Measurements from ENCODE around the gene ACP1.

ACP1 gene

DNA sequence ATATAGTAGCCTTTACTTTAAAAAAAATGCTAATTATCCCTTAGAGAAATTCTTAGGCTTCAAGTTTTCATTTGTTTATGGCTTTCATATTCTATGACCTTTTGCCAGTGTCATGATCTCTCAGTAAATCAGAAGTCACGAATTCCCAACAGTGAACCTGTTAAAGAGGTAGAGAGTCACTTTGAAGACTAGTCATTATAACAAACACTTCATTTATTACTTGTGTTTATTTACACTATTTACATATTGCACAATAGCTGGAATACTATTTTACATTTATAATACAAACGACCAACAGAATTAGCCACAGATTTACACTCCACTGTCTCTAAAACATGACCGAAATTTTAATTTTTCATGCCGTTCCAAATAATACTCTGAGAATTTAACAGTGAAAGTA is 14.6 kb downstream of the ACP1 start:
- H3K4me3 ChIP-seq (ENCODE audit: insufficient read depth, low read depth, low read length), result no peak overlapping the region
- 93 to 100% methylated on average over 2 to 3 of the region's 4 CpGs for WGBS, 2 experiments
- H3K27me3 ChIP-seq (ENCODE audit: control insufficient read depth, insufficient read depth, low read length, poor library complexity, severe bottlenecking), result no peaks in the 10 kb centered on the region
- no peaks in the 10 kb centered on the region for H3K9me3 ChIP-seq (ENCODE audit: control insufficient read depth, low read length)
- H3K4me1 ChIP-seq (ENCODE audit: control insufficient read depth, insufficient read depth, low read length), result peaks cover 5% of the 10 kb centered on the region
- H3K27ac ChIP-seq (ENCODE audit: insufficient read depth, low read depth, low read length, poor library complexity, severe bottlenecking), result no peak overlapping the region
- peaks cover 25% of the 10 kb centered on the region for H3K36me3 ChIP-seq (ENCODE audit: control insufficient read depth, insufficient read depth, low read length)

DNA sequence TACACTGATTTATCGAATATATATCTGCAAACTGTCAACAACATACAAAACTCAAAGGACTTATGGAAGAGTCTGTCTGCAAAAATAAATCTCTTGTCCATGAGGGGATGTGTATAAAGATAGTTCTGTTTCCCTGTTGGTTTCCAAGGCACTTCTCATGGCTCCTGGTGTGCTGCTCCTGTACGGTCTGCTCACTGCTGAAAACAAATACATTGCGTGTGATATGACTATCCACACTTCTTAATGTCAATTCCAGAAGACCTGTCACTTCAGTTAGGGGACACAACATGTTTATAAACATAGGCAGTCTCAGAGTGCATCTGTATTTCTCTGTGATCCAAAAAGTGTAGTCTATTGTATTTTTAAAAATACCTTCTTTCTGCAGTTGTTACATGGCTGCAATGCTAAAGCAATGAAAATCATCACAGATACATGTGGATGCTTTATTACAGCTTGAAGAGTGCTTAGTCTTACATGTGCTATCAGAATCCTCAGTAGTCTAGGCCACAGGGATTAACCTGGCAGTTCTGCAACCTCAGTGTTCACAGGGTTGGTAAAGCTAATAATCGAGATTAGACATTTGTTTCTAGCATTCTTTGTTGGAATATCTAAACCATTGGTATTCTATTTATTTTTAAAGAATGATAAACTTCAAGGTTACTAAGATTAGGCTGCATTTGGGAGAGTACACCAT is 15.4 kb downstream of the ACP1 start:
- Histone ChIP-seq H3K27me3 (ENCODE audit: control insufficient read depth, insufficient read depth, low read length, poor library complexity, severe bottlenecking) (peaks cover 7% of the 10 kb centered on the region), H3K4me1 (ENCODE audit: control insufficient read depth, insufficient read depth, low read length) (peaks cover 12% of the 10 kb centered on the region), H3K4me3 (ENCODE audit: insufficient read depth, low read depth, low read length) (no peak overlapping the region), H3K9me3 (ENCODE audit: control insufficient read depth, low read length) (no peaks in the 10 kb centered on the region), H3K27ac (ENCODE audit: insufficient read depth, low read depth, low read length, poor library complexity, severe bottlenecking) (no peak overlapping the region), H3K36me3 (ENCODE audit: control insufficient read depth, insufficient read depth, low read length) (peaks cover 25% of the 10 kb centered on the region)
- 96% methylated on average over 2 to 4 of the region's 4 CpGs for WGBS, 2 experiments

DNA sequence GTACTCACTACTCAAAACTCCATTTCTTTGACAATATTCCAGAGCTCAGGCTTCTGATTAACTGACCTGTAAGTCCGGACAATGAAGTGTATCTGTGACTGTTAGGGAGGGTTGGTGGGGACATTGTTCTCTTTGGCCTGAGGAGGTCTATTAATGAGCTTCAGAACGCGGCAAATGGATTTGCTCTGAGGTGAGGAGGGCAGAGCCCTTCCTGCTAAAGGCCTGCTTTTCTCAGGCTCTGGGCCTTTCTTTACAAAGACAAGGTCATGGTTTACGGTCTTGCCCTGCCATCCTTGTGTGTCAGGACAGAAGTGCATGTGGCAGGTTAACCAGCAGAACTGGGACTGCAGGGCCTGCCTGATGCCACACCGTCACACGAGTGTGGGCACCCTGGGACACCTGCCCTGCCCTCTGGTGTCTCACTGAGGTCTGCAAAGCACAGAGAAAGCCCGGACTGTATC is 15.9 kb downstream of the ACP1 start:
- H3K27ac ChIP-seq (ENCODE audit: insufficient read depth, low read depth, low read length, poor library complexity, severe bottlenecking), result no peak overlapping the region
- H3K4me3 ChIP-seq (ENCODE audit: insufficient read depth, low read depth, low read length), result no peak overlapping the region
- WGBS, 2 experiments, result 92% methylated on average over 7 of the region's 7 CpGs
- H3K4me1 ChIP-seq (ENCODE audit: control insufficient read depth, insufficient read depth, low read length), result peaks cover 15% of the 10 kb centered on the region
- peaks cover 12% of the 10 kb centered on the region for H3K27me3 ChIP-seq (ENCODE audit: control insufficient read depth, insufficient read depth, low read length, poor library complexity, severe bottlenecking)
- H3K9me3 ChIP-seq (ENCODE audit: control insufficient read depth, low read length), result no peaks in the 10 kb centered on the region
- H3K36me3 ChIP-seq (ENCODE audit: control insufficient read depth, insufficient read depth, low read length), result peaks cover 25% of the 10 kb centered on the region

DNA sequence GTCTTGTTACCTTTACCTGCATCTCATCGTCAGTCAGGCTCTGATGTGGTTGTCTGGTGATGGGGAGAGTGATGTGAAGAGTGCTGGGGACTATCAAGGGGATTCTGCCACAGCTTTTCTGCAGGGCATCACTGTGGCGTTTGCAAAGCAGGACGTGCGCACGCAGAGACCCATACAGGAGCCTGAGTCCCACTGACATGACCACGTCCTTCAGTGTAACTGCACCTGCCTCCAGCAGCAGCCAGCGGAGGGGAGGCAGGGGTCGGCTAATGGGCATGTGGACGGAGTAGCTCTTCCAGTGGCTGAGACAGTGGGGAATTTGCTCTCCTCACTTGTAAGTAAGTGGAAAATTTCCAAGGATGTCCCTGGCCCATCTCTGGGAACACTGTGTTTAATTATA is 16.6 kb downstream of the ACP1 start:
- Histone ChIP-seq H3K36me3 (ENCODE audit: control insufficient read depth, insufficient read depth, low read length) (peaks cover 20% of the 10 kb centered on the region), H3K9me3 (ENCODE audit: control insufficient read depth, low read length) (no peaks in the 10 kb centered on the region), H3K4me3 (ENCODE audit: insufficient read depth, low read depth, low read length) (no peak overlapping the region), H3K4me1 (ENCODE audit: control insufficient read depth, insufficient read depth, low read length) (peaks cover 15% of the 10 kb centered on the region), H3K27me3 (ENCODE audit: control insufficient read depth, insufficient read depth, low read length, poor library complexity, severe bottlenecking) (peaks cover 19% of the 10 kb centered on the region), H3K27ac (ENCODE audit: insufficient read depth, low read depth, low read length, poor library complexity, severe bottlenecking) (no peak overlapping the region)
- WGBS, 2 experiments, result 95 to 98% methylated on average over 9 of the region's 9 CpGs

DNA sequence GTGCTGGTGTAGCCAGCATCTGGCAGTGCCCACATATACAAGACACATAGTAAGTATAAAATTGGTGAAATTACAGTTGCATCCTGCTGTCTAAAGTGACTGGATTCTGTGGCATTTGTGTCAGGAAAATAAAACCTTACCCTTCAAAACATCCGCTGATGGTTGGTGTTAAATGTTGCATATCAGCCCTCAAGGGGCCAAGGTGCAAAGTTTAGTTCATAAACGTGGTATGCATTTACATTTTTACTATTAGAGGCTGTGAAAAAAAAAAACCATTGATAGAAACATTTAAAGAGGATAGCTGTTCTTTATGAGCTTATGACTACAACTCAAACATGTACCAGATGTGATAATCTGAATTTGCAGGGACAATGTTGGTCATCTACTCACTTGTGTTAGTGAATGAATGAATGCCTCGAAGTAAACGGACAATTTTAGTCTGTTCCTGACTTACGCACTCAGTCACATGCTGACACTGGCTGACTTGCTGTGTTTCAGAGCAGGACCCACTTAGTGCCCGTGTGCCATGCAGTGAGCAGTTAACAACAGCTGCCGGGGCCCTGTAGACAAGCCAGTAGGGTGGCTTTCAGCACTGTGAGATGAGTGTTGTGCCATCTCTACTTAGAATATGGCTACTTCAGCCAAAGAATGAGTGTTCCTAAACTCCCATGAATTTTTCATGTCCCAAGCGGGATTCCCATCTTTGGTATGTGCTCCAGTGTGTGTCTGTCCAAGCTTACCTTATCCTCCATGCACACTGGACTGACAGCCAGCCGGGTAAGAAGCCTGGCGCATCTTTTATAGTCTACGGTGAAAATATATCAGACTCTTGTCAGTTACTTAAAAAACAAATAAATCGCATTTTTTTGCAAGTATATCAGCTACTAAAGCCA is 17.9 kb downstream of the ACP1 start:
- Histone ChIP-seq H3K4me3 (ENCODE audit: insufficient read depth, low read depth, low read length) (no peak overlapping the region), H3K9me3 (ENCODE audit: control insufficient read depth, low read length) (no peaks in the 10 kb centered on the region), H3K27me3 (ENCODE audit: control insufficient read depth, insufficient read depth, low read length, poor library complexity, severe bottlenecking) (peaks cover 32% of the 10 kb centered on the region), H3K4me1 (ENCODE audit: control insufficient read depth, insufficient read depth, low read length) (peaks cover 24% of the 10 kb centered on the region), H3K36me3 (ENCODE audit: control insufficient read depth, insufficient read depth, low read length) (peaks cover 14% of the 10 kb centered on the region), H3K27ac (ENCODE audit: insufficient read depth, low read depth, low read length, poor library complexity, severe bottlenecking) (no peak overlapping the region)
- WGBS, 2 experiments, result 95 to 98% methylated on average over 11 to 12 of the region's 12 CpGs

DNA sequence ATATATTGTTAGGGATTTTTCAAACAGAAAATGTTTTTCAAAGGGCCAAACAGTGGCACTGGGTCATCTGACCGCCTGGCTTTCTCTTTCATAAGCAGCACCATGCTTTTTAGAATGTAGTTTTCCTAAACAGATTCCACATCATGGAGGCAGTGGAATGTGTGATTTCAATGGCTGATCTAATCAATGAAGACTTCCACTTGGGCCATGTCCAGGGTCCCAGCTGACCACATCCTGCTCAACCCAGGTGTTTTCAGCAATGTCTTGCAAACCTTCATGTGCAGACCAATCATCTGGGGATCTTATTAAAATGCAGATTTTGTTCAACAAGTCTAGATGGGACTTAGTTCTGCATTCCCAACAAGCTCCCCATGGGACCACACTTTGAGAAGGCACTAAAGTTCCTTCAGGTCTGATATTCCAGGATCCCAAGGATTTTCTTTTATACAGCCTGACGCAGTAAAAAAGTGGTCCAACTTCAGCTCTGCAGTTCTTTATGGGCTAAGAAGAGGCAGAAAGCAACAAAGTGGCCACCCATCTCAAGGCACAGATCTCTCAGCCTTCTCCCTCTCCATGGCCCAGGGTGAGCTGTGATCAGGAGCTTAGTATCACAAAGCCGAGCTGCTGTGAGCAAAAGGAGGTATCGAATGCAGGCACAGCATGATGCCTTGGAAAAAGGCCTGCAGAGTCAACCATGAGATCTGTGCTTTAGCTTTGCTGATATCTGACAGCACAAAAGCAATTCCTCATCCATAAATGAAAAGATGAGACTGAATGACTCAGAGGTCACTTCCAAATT is 19.4 kb downstream of the ACP1 start:
- no peaks in the 10 kb centered on the region for H3K9me3 ChIP-seq (ENCODE audit: control insufficient read depth, low read length)
- peaks cover 47% of the 10 kb centered on the region for H3K27me3 ChIP-seq (ENCODE audit: control insufficient read depth, insufficient read depth, low read length, poor library complexity, severe bottlenecking)
- 37 to 41% methylated on average over 4 of the region's 4 CpGs for WGBS, 2 experiments
- H3K27ac ChIP-seq (ENCODE audit: insufficient read depth, low read depth, low read length, poor library complexity, severe bottlenecking), result no peak overlapping the region
- peaks cover 4% of the 10 kb centered on the region for H3K36me3 ChIP-seq (ENCODE audit: control insufficient read depth, insufficient read depth, low read length)
- H3K4me1 ChIP-seq (ENCODE audit: control insufficient read depth, insufficient read depth, low read length), result peaks cover 25% of the 10 kb centered on the region
- no peak overlapping the region for H3K4me3 ChIP-seq (ENCODE audit: insufficient read depth, low read depth, low read length)

DNA sequence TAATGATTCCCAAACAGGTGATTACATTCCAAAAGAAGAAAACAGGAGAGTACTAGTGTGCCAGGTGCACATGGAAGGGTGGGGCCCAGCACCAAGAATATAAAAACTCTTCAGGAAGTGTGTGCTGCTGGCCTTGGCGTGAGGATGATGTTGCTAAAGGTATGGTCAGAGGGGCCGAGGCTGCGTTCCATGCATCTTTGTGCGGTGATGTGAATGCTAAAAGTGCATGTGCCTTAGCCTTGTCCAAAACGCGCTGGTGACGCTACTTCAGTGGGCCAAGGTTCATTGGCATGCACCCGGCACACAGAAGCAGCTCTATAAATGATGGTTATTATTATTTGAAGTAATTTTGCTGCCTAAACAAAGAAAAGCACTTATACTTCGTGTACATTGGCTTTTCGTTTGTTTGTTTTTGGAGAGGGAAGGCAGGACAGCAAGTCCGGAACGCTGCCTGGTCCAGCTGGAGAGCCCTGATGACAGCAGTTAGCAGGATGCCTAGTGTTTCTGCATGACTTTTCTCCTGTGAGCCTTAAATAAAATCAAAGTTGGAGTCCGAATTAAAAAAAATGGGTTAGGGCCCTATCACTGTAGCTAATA is 20.2 kb downstream of the ACP1 start:
- 67 to 73% methylated on average over 13 of the region's 13 CpGs for WGBS, 2 experiments
- Histone ChIP-seq H3K4me1 (ENCODE audit: control insufficient read depth, insufficient read depth, low read length) (peaks cover 28% of the 10 kb centered on the region), H3K4me3 (ENCODE audit: insufficient read depth, low read depth, low read length) (no peak overlapping the region), H3K36me3 (ENCODE audit: control insufficient read depth, insufficient read depth, low read length) (peaks cover 4% of the 10 kb centered on the region), H3K9me3 (ENCODE audit: control insufficient read depth, low read length) (no peaks in the 10 kb centered on the region), H3K27ac (ENCODE audit: insufficient read depth, low read depth, low read length, poor library complexity, severe bottlenecking) (no peak overlapping the region), H3K27me3 (ENCODE audit: control insufficient read depth, insufficient read depth, low read length, poor library complexity, severe bottlenecking) (peaks cover 55% of the 10 kb centered on the region)

DNA sequence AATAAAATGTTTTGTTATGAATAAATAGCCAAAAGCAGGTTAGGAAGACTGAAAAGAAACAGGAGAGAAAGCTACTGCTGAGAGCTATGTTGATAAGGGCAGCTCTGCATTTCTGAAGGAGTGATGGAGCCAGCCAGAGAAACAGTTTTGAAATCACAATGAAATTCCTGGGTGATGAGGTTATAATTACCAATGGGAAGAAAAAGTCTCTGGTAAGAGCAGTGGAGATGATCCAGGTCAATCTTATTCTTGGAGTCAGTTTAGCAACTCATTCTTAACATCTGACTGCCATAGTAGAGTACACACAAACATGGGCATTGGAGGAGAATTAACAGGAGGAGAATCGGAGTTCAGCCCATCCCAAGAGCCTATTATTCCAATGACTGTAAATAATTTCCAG is 20.8 kb downstream of the ACP1 start:
- Histone ChIP-seq H3K4me3 (ENCODE audit: insufficient read depth, low read depth, low read length) (no peak overlapping the region), H3K36me3 (ENCODE audit: control insufficient read depth, insufficient read depth, low read length) (peaks cover 4% of the 10 kb centered on the region), H3K27ac (ENCODE audit: insufficient read depth, low read depth, low read length, poor library complexity, severe bottlenecking) (no peak overlapping the region), H3K27me3 (ENCODE audit: control insufficient read depth, insufficient read depth, low read length, poor library complexity, severe bottlenecking) (peaks cover 61% of the 10 kb centered on the region), H3K4me1 (ENCODE audit: control insufficient read depth, insufficient read depth, low read length) (peaks cover 28% of the 10 kb centered on the region), H3K9me3 (ENCODE audit: control insufficient read depth, low read length) (no peaks in the 10 kb centered on the region)
- WGBS, 2 experiments, result 69 to 78% methylated on average over 1 of the region's 1 CpG

DNA sequence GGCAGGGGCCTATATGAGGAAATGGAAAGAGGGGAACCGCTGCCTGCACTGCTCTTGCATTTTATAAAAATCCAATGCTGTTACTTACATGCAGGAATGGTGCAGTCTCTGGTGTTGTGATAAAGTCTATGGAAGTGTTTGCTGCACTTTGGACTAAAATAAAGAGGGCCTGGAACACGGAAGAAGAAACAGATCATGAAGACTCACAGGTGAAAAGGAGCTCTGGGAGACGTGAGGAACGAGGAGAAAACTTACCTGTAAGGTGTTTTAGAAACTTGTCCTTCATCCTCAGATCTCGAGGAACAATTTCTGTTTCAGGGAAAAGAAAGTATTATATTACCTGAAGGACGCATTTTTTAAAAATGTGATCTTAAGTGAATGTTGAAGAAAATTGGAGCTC is 21.3 kb downstream of the ACP1 start:
- Histone ChIP-seq H3K27me3 (ENCODE audit: control insufficient read depth, insufficient read depth, low read length, poor library complexity, severe bottlenecking) (peaks cover 66% of the 10 kb centered on the region), H3K36me3 (ENCODE audit: control insufficient read depth, insufficient read depth, low read length) (peaks cover 4% of the 10 kb centered on the region), H3K4me3 (ENCODE audit: insufficient read depth, low read depth, low read length) (no peak overlapping the region), H3K27ac (ENCODE audit: insufficient read depth, low read depth, low read length, poor library complexity, severe bottlenecking) (no peak overlapping the region), H3K4me1 (ENCODE audit: control insufficient read depth, insufficient read depth, low read length) (peaks cover 28% of the 10 kb centered on the region), H3K9me3 (ENCODE audit: control insufficient read depth, low read length) (no peaks in the 10 kb centered on the region)
- WGBS, 2 experiments, result 84 to 85% methylated on average over 6 of the region's 6 CpGs

Data from ectodermal cell (in vitro differentiated cells).